GM19240 (cell line): ENCODE data around the gene DUS1L.
A peak's percentile ranks its signal among the peaks of the same experiment; 100 is the strongest.

Source experiments
- DNase-seq: peaks from one replicate; pipeline ENCODE4 v3.0.0; 2011; ENCODE audit warnings: low spot score; ENCODE audit not compliant: insufficient read length

The DUS1L gene

GRCh38 chr17:82065638-82066303 lies at the start of gene DUS1L:
TSS of gene DUS1L (minus strand) at chr17:82065804. CDS start at chr17:82065059, 745 bp downstream.
- peak; percentile 75 for DNase-seq

- DNase-seq, result no peak
Observed at GRCh38 chr17:82114872-82115271, 49.3 kb upstream of the DUS1L start.

GRCh38 chr17:82114447-82114846 lies 48.8 kb upstream of the DUS1L start:
- DNase-seq, result no peak

GRCh38 chr17:82113941-82114340 lies 48.3 kb upstream of the DUS1L start:
- no peak for DNase-seq

GRCh38 chr17:82113422-82113821 lies 47.8 kb upstream of the DUS1L start:
- no peak for DNase-seq

GRCh38 chr17:82112914-82113311 lies 47.3 kb upstream of the DUS1L start:
- DNase-seq, result no peak

GRCh38 chr17:82112181-82112913 lies 46.7 kb upstream of the DUS1L start:
- no peak for DNase-seq

GRCh38 chr17:82110298-82110697 lies 44.7 kb upstream of the DUS1L start:
- DNase-seq, result no peak

GRCh38 chr17:82108961-82109475 lies 43.4 kb upstream of the DUS1L start:
- DNase-seq, result no peak

- DNase-seq, result no peak
Observed at GRCh38 chr17:82108496-82108945, 42.9 kb upstream of the DUS1L start.

GRCh38 chr17:82108038-82108437 lies 42.4 kb upstream of the DUS1L start:
- DNase-seq, result no peak

- DNase-seq, result no peak
Observed at GRCh38 chr17:82107341-82107860, 41.8 kb upstream of the DUS1L start.

- no peak for DNase-seq
Observed at GRCh38 chr17:82106688-82107305, 41.2 kb upstream of the DUS1L start.

GRCh38 chr17:82105882-82106687 lies 40.5 kb upstream of the DUS1L start:
- peak; percentile 95 for DNase-seq

- no peak for DNase-seq
Observed at GRCh38 chr17:82105417-82105881, 39.8 kb upstream of the DUS1L start.

- no peak for DNase-seq
Observed at GRCh38 chr17:82104797-82105416, 39.3 kb upstream of the DUS1L start.

- no peak for DNase-seq
Observed at GRCh38 chr17:82103553-82104451, 38.2 kb upstream of the DUS1L start.

- no peak for DNase-seq
Observed at GRCh38 chr17:82101767-82102679, 36.4 kb upstream of the DUS1L start.
